GM19193 (cell line): Measurements from ENCODE around the gene REEP2.

ENCODE experiments used
- POLR2A ChIP-seq: IDR thresholded peaks from 4 replicates; pipeline ENCODE4 v1.6.1; 2011; ENCODE audit not compliant: insufficient read depth, insufficient read length; ENCODE audit errors: extremely low read depth

REEP2 gene, protein sequence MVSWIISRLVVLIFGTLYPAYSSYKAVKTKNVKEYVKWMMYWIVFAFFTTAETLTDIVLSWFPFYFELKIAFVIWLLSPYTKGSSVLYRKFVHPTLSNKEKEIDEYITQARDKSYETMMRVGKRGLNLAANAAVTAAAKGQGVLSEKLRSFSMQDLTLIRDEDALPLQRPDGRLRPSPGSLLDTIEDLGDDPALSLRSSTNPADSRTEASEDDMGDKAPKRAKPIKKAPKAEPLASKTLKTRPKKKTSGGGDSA

DNA sequence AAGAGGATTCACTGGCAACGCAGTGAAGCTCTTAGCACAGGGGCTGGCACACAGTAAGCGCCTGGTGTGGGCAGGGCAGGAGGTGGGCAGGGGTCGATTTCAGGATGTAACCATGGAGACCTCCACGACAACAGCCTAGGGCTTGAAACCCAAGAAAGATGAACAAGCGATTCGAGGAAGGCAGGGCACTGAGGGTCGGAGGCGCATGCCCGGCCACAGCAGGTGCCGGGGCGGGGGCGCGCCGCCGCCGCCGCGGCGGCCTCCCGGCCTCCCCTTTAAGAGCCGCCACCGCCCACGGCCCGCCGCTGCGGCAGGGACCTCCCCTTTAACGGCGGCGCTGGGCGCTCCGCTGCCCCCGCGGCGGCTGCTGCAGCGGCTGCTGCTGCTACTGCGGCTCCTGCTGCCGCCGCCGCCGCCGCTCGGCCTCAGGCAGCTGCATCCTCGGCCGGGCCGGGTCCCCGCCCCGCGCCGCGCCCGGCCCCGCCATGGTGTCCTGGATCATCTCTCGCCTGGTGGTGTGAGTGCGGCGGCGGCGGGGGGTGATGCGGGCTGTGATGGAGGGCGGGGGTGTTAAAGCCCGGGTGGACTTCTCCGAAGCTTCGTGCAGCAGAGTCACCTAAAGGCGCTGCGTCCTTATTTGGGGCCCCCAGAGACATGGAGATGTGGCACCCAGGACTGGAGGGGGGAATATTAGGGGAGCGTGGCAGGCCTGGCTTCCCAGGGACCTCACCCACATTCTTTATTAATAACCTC, at the start of gene REEP2:
Gene REEP2, plus strand, starts transcription at position 334 of the 753 bp plus-strand sequence. Its CDS starts 152 bp downstream, at position 486.
- no peak for TF ChIP-seq POLR2A

DNA sequence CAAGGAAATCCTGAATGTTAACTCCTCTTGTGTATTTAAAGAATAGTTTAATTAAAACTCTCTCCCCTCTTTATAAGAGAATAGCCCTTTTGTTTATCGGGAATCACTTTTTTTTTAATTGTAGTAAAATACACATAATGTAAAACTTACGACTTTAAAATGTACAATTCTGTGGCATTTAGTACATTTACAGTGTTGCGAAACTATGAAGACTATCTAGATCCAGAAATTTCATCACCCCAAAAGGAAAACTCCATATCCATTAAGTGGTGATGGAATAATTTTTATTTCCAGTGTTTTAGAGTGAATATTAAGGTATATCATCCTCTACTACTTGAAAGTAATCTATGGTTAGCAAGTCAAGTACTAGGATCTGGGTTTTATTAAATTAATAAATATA, 49.5 kb upstream of the REEP2 start:
- no peak for TF ChIP-seq POLR2A

DNA sequence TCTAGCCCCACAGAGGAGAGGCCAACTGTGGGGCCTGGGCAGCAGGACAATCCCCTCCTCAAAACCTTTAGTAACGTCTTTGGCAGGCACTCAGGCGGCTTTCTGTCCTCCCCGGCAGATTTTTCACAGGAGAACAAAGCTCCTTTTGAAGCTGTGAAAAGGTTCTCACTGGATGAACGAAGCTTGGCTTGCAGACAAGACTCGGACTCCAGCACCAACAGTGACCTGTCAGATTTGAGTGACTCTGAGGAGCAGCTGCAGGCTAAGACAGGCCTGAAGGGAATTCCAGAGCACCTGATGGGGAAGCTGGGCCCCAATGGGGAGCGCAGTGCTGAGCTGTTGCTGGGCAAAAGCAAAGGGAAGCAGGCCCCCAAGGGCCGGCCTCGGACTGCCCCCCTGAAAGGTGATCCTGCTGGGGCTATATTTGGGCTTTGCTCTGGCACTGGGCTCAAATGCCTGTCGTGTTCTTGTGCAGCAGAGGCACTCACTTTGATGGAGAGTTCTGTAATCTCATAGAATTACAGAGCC, 46.9 kb upstream of the REEP2 start:
- no peak for TF ChIP-seq POLR2A

DNA sequence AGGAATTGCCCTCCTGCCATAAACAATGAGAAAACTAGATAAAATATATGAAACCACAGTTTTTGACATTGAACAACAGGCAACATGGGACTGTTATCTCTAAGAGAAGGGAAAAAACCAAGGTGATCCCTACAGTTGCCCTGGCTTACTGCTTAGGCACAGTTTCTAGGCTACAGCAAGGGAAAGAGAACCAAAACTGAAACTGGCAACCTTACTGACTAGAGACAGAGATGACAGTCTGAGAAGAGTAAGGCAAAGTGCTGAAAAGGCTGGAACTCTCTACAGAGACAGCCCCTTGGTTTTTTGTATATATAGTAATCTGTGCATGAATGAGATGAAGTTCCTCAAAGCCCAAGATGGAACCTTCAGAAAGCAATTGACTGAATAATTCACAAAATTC, 36.2 kb upstream of the REEP2 start:
- no peak for TF ChIP-seq POLR2A

DNA sequence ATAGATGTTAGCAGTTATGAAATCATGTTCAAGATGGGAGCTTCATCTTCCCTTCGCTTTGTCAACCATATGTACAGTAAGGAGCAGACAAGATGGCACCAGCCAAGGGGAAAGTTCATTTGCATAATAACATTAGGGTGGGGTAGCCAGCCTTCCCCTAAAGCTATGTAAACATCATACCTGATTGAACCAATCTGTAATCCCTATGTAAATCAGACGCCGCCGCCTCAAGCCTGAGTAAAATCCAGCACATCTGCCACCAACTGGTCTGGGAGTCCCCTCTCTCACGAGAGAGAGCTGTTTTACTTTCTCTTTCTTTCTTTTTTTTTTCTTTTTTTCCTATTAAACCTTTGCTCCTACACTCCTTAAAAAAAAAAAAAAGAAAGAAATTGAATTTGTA, 30.8 kb upstream of the REEP2 start:
- TF ChIP-seq POLR2A, result no peak

DNA sequence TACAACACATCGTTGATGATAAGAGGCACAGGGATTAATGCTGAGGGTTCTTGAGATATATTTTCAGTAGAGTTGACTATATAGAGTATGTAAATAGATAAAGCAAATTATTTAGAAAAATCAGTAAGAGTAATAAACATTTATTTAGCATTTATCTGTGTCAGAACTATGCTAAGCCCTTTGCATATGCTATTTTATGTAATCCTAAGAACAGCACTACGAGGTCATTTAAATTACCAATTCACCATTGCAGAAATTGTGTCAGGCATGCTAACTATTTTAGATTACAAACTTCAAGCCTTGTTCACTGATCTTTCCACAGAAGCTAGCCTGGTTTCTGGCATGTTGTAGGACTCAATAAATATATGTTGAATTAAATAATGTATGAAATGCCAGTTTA, 20.4 kb upstream of the REEP2 start:
- no peak for TF ChIP-seq POLR2A

DNA sequence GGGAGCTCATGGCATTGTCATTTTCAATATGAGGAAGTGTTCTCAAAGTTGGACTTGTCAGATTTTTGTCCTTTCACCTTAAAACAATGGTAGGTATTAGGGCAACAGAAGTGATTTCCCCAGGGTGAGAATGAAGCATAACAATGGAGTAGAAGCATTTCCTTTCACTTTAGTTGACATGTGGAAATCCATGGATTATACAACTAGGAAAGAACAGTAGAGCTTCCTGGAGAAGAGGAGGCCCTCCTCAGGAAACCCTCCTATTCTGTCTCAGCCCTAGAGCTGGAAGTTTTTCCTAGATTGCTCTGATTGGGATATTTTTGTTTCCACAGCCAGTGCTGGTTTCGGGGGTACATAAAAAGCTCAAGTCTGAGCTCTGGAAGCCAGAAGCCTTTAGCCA, 13.8 kb upstream of the REEP2 start:
- TF ChIP-seq POLR2A, result no peak

DNA sequence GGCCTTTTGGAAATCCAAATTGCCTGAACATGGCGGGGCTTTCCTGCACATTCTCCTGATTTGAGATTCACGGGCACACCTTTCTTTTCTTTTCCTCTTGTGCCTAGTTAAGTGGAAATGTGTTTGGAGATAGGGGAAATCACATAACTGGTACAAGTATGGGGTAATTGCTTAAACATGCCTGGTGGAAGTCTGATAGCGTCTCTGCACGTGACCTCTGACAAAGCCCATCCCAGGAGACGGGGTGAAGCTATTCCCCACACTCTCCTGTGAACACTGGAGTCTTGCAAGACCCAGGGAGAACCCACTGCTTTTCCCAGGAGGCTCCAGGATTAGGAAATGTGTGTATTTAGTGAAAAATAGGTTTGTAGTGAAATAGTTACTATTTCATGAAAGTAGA, 2.9 kb upstream of the REEP2 start:
- TF ChIP-seq POLR2A, result no peak

DNA sequence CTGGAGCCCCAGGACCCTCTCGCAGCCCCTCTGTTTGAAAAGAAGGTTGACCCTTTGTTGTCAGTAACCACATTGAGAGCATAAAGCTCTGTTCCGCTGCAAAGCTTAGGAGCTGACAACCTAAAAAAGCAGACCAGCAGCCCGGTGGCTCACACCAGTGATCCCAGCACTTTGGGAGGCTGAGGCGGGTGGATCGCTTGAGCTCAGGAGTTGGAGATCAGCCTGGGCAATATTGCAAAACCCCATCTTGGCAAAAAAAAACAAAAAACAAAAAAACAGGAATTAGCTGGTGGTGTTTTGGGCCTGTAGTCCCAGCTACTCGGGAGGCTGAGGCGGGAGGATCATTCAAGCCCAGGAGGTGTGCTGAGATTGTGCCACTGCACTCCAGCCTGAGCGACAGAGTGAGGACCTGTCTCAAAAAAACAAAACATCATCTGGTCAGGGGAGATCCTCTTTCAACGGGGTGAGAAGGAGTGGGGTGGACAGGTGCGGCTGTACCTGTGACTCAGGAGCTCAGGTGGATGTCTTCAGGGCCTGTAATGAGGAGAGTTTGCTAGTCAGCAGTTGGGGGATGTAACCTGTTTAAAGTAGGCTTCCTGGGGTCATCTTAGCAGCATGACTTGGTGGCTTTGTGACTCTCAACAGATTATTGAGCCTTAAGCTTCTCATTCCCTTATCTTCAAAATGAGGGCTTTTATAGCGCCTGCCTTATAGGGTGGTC, 694 bp upstream of the REEP2 start:
- no peak for TF ChIP-seq POLR2A

DNA sequence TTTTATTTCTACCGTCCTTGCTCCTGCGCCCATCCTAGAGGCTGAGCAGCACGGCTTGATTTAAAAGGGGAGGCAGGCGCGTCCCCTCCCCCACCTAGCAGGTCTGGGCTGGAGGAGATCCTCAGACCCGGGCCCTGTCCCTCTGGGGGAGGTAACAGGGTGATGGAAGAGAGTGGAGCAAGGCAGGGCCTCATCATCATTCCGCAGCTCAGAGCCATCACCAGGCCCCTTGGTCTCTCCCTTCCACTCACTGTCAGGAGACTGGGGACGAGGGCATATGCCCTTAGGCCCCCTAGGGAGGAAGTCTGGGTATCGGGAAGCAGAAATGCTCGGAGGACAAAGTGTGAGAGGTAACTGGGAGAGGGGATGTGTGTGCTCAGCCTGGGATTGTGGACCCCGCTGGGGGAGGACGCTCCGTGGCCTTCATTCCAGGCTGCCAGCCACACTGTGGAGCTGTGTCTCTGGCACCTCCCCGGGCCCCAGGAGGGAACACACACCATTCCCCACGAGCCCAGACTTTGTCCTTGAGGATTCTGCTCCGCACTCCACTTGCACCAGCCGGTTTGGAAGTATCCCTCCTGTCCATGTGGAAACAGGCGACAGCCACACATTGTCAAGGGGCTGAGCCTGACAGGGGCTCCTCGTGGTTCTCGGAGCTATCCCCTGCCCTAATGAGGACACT, 761 bp downstream of the REEP2 start:
- TF ChIP-seq POLR2A, result no peak

DNA sequence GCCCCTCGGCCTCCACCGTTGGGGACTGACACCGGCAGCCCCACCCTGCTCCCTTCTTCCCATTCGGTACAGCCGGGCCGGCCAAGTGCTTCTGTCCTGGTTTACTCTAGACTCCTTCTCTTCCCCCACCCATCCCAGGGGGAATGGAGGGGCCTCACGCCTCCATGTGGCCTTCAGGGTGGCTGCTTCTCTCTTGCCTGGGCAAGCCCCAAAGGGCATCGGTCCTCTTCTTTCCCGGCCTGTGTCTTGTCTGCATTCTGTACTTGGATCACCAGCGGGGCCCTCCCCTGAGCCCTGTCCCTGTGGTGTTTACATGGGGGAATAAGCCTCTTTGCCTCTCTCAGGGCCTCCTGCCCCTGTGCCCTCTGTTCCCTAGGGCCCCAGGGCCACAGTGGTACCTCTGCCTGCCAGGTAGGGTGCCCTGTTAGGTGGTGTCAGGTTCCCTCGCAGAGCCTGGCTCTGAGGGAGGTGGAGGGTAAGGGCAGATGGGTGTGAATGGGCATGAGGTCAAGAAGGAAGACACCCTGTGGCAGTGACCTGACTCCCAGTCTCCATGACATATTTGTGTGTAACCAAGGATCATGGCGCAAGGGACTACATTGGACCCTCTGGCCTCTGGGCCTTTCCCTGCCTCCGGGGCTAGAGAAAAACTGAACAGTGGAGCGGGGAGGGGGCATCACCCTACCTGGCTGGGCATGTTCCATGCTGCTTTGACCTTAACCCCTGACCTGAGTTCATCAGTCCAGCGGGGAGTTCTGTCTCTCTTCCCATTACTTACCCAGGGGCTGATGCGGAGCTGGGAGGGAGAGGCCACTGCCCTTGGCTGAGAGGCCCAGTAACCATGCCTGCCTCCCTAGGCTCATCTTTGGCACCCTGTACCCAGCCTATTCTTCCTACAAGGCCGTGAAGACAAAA, 1.6 kb downstream of the REEP2 start:
- no peak for TF ChIP-seq POLR2A

DNA sequence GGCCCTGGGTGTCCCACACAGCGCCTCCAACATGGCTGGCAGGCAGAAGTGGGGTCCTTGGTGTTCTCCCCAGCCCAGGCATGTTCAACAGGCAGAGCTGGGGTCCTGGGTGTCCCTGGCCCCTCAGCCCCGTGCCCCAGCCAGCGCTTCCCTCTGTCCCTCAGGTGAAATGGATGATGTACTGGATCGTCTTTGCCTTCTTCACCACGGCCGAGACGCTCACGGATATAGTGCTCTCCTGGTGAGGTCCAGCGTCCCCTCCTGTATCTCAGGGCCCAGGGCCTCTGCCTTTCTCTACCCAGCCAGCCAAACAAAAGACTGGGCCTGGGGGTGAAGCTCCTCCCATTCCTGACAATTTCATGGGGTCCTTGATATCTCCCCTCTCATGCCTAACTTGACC, 2.4 kb downstream of the REEP2 start:
- TF ChIP-seq POLR2A, result no peak

DNA sequence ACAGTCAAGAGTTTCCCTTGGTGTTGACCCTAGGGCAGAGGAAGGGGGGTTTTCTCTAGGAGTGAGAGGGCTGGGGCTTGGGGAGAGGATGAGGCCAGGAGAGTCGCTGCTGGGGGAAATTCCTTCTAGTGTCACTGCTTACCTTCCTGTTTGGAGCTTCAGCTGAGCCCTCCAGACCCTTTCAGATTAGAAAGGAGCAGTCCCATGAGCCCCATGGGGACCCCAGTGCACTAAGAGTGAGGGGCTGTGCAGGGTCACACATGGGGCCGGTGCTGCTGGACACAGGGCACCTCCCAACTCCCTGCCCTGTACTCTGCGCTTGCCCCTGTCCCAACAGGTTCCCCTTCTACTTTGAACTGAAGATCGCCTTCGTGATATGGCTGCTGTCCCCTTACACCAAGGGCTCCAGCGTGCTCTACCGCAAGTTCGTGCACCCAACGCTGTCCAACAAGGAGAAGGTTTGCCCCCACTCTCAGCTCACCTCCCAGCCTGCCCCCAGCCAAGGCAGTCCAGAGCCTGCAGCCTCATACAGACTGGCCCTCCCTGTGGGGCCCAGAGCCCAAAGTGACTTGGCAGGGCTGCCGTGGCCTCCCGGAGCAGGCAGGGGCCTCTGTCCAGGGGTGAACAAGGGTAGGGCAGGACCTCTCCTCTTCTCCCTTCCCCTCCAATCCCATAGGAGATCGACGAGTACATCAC, 5.4 kb downstream of the REEP2 start:
- no peak for TF ChIP-seq POLR2A

DNA sequence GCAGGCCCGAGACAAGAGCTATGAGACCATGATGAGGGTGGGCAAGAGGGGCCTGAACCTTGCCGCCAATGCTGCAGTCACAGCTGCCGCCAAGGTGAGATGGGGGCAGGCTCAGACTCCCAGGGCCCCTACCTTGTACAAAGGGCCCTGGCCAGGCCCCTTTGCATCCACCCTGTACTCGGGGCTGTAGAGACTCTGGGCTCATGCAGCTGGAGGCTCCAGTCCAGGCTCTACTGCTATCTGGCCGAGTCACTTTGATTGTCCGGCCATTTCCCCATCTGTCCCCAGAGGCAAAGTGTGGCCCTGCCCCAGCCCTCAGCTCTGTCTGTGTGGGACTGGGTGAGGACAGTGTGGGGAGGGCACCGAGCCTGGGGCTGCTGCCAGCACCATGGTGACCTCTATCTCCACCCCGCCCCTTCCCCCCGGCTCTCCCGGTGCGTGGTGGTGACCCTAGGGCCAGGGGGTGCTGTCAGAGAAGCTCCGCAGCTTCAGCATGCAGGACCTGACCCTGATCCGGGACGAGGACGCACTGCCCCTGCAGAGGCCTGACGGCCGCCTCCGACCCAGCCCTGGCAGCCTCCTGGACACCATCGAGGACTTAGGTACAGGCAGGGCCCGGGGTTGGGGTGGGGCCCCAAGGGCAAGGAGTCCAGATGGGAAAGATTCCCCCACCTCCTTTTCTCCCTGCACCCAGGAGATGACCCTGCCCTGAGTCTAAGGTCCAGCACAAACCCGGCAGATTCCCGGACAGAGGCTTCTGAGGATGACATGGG, 6.1 kb downstream of the REEP2 start:
- no peak for TF ChIP-seq POLR2A
